ENCODE data around the gene LDB3. TPM values are rescaled to one million over a fixed set of nuclear protein-coding genes. Genes with fewer than 3 reads are reported as not detected.

Gene LDB3
- total and polyA plus RNA-seq, 2 of the 8 experiments (the other 6 are each of a cell fraction or from before 2014, with no cell fraction given), result 0.20 to 0.43 TPM

GRCh38 chr10:86723009-86723408, 54.7 kb downstream of the LDB3 start (continued):
- no peak for TF ChIP-seq CBX8 (IDR thresholded peaks at IDR 0.05; ENCODE audit: borderline replicate concordance, low read depth, low read length)
- TF ChIP-seq ATF3 (IDR thresholded peaks at IDR 0.05; ENCODE audit: insufficient read depth, low read depth, low read length), result no peak

All from H1 (cell line).